Astrocyte of the spinal cord (primary cell): ENCODE measurements around the gene RPL34.

ENCODE experiments used
- DNase-seq: peaks from one replicate; pipeline ENCODE4 v3.0.0; 2011; ENCODE audit warnings: low read depth, low spot score
- H3K4me3 ChIP-seq: 2 replicates; pipeline ENCODE4 v1.5.1; 2011; ENCODE audit warnings: low read depth, mild to moderate bottlenecking, low read length, moderate library complexity
- in situ Hi-C: cut with HindIII; loops from 2 replicates; pipeline ENCODE4 v1.10.0; 2017; ENCODE audit warnings: low sequenced_read_pairs
- TF ChIP-seq, protein P1 (sequence below): IDR thresholded peaks from 2 replicates; pipeline ENCODE4 v1.5.1; 2012; ENCODE audit warnings: low read depth, mild to moderate bottlenecking, low read length, inconsistent platforms

Gene RPL34

DNA sequence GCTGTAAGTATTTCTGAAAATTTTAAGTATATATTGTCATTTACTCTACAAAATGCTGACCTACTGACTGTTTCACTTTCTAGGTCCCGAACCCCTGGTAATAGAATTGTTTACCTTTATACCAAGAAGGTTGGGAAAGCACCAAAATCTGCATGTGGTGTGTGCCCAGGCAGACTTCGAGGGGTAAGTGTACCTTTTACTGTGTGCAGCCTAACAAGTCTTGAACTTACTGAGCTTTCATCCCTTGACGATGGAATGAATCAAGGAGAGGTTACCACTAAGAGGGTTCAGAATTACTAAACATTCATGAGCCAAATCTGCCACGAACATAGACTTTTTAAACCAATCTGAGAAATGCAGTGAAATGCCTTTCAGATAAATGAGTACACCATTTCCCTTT lies 1.6 kb downstream of the RPL34 start:
- DNase-seq = no peak
- H3K4me3 ChIP-seq = peak overlapping the region; percentile 85
- TF ChIP-seq, protein P1, sequence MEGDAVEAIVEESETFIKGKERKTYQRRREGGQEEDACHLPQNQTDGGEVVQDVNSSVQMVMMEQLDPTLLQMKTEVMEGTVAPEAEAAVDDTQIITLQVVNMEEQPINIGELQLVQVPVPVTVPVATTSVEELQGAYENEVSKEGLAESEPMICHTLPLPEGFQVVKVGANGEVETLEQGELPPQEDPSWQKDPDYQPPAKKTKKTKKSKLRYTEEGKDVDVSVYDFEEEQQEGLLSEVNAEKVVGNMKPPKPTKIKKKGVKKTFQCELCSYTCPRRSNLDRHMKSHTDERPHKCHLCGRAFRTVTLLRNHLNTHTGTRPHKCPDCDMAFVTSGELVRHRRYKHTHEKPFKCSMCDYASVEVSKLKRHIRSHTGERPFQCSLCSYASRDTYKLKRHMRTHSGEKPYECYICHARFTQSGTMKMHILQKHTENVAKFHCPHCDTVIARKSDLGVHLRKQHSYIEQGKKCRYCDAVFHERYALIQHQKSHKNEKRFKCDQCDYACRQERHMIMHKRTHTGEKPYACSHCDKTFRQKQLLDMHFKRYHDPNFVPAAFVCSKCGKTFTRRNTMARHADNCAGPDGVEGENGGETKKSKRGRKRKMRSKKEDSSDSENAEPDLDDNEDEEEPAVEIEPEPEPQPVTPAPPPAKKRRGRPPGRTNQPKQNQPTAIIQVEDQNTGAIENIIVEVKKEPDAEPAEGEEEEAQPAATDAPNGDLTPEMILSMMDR = no peak
- in situ Hi-C loops = no loop called here

DNA sequence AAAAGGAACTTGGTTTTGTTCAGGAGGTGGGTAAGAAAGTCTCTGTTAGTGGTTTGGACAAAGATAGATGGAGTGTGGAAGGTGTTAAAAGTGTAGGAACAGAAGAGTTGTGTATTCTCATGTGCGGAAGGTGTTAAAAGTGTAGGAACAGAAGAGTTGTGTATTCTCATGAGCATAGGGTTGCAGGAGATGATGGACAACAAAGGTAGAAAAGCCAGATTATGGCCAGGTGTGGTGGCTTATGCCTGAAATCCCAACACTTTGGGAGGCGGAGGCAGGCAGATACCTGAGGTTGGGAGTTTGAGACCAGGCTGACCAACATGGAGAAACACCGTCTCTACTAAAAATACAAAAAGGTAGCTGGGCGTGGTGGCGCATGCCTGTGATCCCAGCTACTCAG lies 2.5 kb downstream of the RPL34 start:
- no peak for DNase-seq
- no peak overlapping the region for H3K4me3 ChIP-seq
- TF ChIP-seq, protein P1 = no peak
- in situ Hi-C loops = no loop called here

DNA sequence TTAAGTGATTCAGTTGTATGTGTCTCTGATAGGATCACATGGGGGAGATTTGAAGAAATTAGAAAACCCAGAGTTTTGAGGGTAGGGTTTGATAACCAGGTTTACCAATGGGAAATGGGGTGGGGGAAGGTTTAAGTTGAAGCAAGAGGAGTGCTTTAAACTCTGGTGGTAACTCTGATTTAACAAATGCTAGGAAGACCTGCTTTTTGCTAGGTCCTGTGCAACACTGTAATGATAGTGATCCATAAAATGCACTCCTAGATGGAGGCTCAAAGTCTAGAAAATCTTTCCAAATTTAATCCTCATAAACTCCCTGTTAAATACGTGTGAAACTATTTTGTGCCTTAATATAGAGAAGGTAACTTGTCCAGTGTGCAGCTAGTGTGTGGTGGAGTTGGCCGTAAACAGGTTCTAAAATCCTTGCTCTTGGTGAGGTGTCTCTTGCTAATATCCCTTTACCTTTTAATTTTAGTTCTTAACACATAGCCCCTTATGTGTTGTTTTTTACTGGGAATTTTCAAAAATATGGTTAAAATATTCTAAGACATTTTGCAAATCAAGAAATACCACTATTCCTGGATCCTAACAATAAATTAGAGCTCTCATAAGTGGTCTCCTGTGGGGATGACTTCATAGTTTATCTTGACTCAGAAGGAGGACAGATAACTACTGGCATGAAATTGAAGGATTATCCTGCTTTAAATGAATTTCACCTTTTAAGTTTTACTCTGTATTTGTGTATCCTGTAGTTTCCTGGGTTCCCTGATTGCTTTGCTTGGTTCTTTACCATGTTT lies 4.1 kb downstream of the RPL34 start:
- TF ChIP-seq, protein P1 = no peak
- no peak overlapping the region for H3K4me3 ChIP-seq
- DNase-seq = no peak
- in situ Hi-C loops = no loop called here

DNA sequence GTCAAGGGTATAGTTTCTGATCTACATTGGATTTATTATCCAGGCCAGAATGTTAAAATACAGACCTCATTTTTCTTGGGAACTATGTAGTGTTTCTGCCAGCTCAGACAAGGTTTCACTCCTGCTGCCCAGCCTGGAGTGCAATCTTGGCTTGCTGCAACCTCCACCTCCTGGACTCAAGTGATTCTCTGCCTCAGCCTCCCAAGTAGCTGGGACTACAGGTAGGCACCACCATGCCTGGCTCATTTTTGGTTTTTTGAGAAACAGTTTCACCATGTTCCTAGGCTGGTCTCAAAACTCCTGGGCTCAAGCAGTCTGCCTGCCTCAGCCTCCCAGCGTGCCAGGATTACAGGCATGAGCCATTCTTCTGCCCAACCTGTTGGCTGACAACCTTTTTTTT lies 5.7 kb downstream of the RPL34 start:
- in situ Hi-C loops = no loop called here
- TF ChIP-seq, protein P1 = no peak
- no peak for DNase-seq
- H3K4me3 ChIP-seq = no peak overlapping the region

DNA sequence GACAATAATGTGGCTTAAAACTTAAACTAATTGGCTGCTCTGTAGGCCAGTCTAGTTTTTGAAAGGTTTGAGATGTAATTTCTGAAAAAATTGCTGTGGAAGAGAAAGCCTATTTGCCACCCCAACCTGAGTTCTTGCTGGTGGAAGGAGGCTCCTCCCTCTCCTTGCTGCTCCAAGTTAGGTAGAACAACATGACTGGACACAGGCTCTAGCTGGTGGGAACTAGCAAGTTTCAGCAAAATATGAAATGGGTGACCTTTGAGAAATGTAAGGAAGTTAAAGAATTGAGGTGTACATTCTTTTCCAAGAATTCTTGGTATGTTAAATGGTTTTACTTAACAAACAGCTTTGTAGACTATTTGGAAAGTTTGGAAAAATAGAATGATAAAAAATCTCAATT lies 8.0 kb downstream of the RPL34 start:
- DNase-seq = no peak
- TF ChIP-seq, protein P1 = no peak
- no peak overlapping the region for H3K4me3 ChIP-seq
- in situ Hi-C loops = no loop called here

DNA sequence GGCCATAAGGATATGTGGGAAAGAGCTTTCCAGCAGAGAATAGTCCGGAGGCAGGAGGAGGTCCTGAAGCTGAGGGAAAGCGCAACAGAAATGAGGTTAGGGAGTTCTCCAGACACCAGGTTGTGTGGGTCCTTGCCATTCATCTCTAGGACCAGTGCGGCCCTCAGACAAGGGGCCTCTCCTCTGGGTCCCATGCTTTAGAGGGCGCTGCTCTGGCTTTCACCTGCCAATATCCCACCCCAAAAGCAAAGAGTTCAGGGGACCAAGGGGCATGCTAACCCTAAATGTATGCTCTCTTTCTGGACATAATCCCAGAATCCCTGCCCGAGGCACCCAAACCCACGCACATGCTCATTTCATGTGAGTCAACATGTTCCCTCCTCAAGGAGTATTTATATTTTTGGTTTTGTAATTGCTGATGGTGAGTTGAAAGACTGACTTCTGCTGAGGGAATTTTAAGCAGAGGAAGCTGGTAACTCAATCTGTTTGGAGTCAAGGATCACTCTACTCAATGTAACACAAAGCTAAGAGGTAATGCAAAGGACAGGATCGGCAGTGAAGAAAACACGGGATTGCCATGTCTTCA lies 14.8 kb downstream of the RPL34 start:
- DNase-seq = no peak
- in situ Hi-C loops = no loop called here
- TF ChIP-seq, protein P1 = no peak
- H3K4me3 ChIP-seq = no peak overlapping the region
